Dendritic cell treated with granulocyte-macrophage colony-stimulating factor and Interleukin-4, amounts not matched to agents 40 ng/mL and 50 ng/mL, for 4 days (primary cell): ENCODE data around the gene IL32.

Experiments
- H3K27ac Mint-ChIP-seq: one replicate; pipeline ENCODE4 v1.8.0; 2022; ENCODE audit warnings: mild to moderate bottlenecking, mixed read lengths
- H3K27me3 Mint-ChIP-seq: one replicate; pipeline ENCODE4 v1.8.0; 2022; ENCODE audit warnings: mild to moderate bottlenecking, mixed read lengths
- H3K36me3 Mint-ChIP-seq: one replicate; pipeline ENCODE4 v1.8.0; 2022; ENCODE audit warnings: low read depth, mixed read lengths
- H3K4me1 Mint-ChIP-seq: one replicate; pipeline ENCODE4 v1.8.0; 2022; ENCODE audit warnings: low read depth, mixed read lengths
- H3K4me3 Mint-ChIP-seq: one replicate; pipeline ENCODE4 v1.8.0; 2022; ENCODE audit warnings: mild to moderate bottlenecking, moderate library complexity, mixed read lengths
- H3K9me3 Mint-ChIP-seq: one replicate; pipeline ENCODE4 v1.8.0; 2022; ENCODE audit warnings: mixed read lengths
- intact Hi-C: fragments of 100-400 bp; cut with micrococcal nuclease; formaldehyde crosslinking; loops from one replicate; pipeline ENCODE4 v1.15.0; 2022

Gene IL32, protein sequence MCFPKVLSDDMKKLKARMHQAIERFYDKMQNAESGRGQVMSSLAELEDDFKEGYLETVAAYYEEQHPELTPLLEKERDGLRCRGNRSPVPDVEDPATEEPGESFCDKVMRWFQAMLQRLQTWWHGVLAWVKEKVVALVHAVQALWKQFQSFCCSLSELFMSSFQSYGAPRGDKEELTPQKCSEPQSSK

DNA sequence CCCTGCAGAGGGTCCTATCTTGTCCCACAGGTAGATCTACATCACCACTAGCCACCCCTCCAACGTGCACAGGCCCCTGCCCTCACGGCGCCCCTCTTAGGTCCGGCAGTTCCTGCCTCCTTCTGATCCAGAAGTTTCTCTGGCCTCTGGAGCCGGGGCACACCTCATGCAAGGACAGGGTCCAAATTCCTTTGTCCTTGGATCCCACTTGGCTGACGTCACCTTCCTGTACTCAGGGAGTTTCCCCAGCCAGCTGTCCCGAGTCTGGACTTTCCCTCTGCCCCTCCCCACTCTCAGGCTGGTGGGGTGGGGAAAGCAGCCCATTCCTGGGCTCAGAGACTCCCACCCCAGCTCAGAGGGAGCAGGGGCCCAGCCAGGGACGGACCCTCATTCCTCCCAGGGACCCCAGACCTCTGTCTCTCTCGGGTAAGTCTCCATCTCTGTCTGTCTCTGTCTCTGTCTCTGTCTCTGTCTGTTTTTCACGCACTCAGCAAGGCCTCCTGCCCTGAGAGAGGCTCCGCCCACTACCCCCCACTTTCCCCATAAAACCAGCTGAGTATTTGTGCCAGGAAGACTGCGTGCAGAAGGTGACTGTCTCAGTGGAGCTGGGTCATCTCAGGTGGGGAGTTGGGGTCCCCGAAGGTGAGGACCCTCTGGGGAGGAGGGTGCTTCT, at the start of gene IL32:
TSS of gene IL32 (plus strand) at position 572 of the 673 bp plus-strand sequence. CDS start 172 bp downstream, outside the sequence.
- Mint-ChIP-seq H3K9me3 (no peaks in the 10 kb centered on the region), H3K36me3 (no peaks in the 10 kb centered on the region), H3K4me1 (peaks cover 42% of the 10 kb centered on the region), H3K27ac (peak within 1 kb of the TSS; percentile 39), H3K4me3 (peak within 1 kb of the TSS; percentile 44), H3K27me3 (peaks cover 2% of the 10 kb centered on the region)
- intact Hi-C loops: no loop called here

DNA sequence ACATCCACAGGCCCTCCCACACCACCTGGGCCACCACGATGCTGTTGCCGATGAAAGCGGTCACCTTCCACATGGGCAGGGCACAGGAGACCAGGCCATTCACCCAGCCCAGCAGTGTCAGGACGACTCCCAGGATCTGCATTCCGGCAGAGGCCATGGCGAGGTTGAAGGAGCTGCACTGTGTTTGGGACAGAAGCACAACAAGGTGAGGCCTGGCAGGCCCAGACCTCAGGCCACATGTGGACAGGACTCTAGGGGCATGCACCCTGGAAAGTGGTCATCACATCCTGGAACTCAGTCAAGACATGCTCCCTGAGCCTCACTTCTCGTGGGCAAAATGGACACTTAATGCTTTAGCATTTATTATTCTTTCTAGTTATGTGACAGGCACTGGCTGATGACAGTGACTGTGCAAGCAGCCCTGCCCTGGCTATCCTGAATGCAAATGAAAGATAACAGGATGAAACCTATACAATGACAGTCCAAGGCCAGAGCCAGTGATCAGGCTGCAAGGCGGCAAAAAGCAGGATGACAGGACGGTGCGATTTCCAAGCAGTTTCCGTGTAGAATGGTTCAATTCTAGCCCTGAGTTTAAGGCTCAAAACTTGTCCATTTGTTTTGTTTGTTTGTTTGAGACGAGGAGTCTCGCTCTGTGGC, 49.4 kb upstream of the IL32 start:
- Mint-ChIP-seq H3K27ac (no peak overlapping the region), H3K27me3 (peaks cover 79% of the 10 kb centered on the region), H3K4me1 (peaks cover 30% of the 10 kb centered on the region), H3K4me3 (no peak overlapping the region), H3K9me3 (no peaks in the 10 kb centered on the region), H3K36me3 (peaks cover 4% of the 10 kb centered on the region)
- intact Hi-C loops: no loop called here

GRCh38 chr16:3017344-3017743, 48.1 kb upstream of the IL32 start:
- no peak overlapping the region for H3K4me3 Mint-ChIP-seq
- H3K27me3 Mint-ChIP-seq: peaks cover 66% of the 10 kb centered on the region
- intact Hi-C loops: no loop called here
- peaks cover 39% of the 10 kb centered on the region for H3K4me1 Mint-ChIP-seq
- H3K27ac Mint-ChIP-seq: no peak overlapping the region
- no peaks in the 10 kb centered on the region for H3K9me3 Mint-ChIP-seq
- H3K36me3 Mint-ChIP-seq: peaks cover 4% of the 10 kb centered on the region

- peaks cover 9% of the 10 kb centered on the region for H3K36me3 Mint-ChIP-seq
- H3K9me3 Mint-ChIP-seq: no peaks in the 10 kb centered on the region
- H3K4me1 Mint-ChIP-seq: peaks cover 44% of the 10 kb centered on the region
- intact Hi-C loops: no loop called here
- no peak within 1 kb of the TSS for H3K4me3 Mint-ChIP-seq
- H3K27me3 Mint-ChIP-seq: peaks cover 60% of the 10 kb centered on the region
- H3K27ac Mint-ChIP-seq: no peak within 1 kb of the TSS
Observed at GRCh38 chr16:3017794-3018506, 47.5 kb upstream of the IL32 start, which contains the start of gene CLDN6. CLDN6 (minus strand) TSS chr16:3018183; CDS start chr16:3016021, 2,162 bp downstream.

- peak overlapping the region; percentile 90 for H3K27ac Mint-ChIP-seq
- H3K4me1 Mint-ChIP-seq: peaks cover 58% of the 10 kb centered on the region
- peak overlapping the region; percentile 81 for H3K4me3 Mint-ChIP-seq
- H3K27me3 Mint-ChIP-seq: peaks cover 42% of the 10 kb centered on the region
- peaks cover 22% of the 10 kb centered on the region for H3K36me3 Mint-ChIP-seq
- H3K9me3 Mint-ChIP-seq: no peaks in the 10 kb centered on the region
- intact Hi-C loops: loop anchor here (1.0 kb wide), 1 partner anchor 12 kb away; no protein-coding TSS in a partner anchor
Observed at GRCh38 chr16:3019594-3020246, 45.7 kb upstream of the IL32 start.

- no peaks in the 10 kb centered on the region for H3K9me3 Mint-ChIP-seq
- H3K27me3 Mint-ChIP-seq: peaks cover 37% of the 10 kb centered on the region
- peak within 1 kb of the TSS; percentile 90 for H3K27ac Mint-ChIP-seq
- peaks cover 22% of the 10 kb centered on the region for H3K36me3 Mint-ChIP-seq
- intact Hi-C loops: loop anchor here (1.0 kb wide), 1 partner anchor 13 kb away; no protein-coding TSS in a partner anchor
- peak within 1 kb of the TSS; percentile 81 for H3K4me3 Mint-ChIP-seq
- H3K4me1 Mint-ChIP-seq: peaks cover 61% of the 10 kb centered on the region
Observed at GRCh38 chr16:3020247-3020603, 45.2 kb upstream of the IL32 start, which contains the start of gene TNFRSF12A. TNFRSF12A (plus strand) TSS chr16:3020368; CDS start chr16:3020398, 30 bp downstream.

DNA sequence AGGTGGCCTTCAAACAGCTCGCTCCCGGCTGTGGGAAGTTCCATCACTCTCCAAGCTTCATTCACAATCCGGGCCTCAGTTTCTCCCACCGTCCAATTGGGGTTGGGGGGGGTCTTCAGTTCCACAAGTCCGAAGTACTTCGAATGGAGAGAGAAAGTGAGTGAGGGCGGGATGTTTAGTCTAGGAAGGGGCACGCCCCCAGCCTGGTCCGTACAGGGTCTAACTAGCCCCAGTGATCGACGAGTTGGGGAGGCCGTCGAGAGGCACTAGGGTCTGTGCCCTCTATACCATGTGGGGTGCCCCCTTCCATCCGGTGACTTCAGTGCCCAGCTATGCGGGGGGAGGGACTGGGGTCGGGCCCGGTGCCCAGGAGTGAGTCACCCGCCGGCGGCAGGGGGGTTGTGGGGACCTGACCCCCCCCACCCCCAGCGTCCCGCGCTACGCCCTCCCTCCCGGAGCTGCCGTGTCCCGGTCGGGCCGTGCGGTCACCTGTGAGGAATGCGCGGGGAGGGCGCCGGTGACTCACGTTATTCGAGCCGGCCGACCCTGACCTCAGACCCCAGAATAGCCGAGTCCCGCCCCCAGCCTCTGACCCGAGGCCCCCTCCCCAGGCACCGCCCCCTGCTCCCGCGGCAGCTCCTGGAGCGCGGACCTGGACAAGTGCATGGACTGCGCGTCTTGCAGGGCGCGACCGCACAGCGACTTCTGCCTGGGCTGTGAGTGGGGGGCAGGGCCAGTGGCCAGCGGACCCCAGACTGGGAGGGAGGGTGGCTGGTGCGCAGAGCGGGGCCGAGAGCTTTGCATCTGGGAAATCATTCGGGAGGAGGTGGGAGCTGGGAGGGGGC, 44.6 kb upstream of the IL32 start:
- Mint-ChIP-seq H3K4me1 (peaks cover 65% of the 10 kb centered on the region), H3K36me3 (peaks cover 28% of the 10 kb centered on the region), H3K27ac (peak overlapping the region; percentile 90), H3K4me3 (peak overlapping the region; percentile 81), H3K27me3 (peaks cover 32% of the 10 kb centered on the region), H3K9me3 (no peaks in the 10 kb centered on the region)
- intact Hi-C loops: loop anchor here (1.0 kb wide), 1 partner anchor 14 kb away; no protein-coding TSS in a partner anchor

DNA sequence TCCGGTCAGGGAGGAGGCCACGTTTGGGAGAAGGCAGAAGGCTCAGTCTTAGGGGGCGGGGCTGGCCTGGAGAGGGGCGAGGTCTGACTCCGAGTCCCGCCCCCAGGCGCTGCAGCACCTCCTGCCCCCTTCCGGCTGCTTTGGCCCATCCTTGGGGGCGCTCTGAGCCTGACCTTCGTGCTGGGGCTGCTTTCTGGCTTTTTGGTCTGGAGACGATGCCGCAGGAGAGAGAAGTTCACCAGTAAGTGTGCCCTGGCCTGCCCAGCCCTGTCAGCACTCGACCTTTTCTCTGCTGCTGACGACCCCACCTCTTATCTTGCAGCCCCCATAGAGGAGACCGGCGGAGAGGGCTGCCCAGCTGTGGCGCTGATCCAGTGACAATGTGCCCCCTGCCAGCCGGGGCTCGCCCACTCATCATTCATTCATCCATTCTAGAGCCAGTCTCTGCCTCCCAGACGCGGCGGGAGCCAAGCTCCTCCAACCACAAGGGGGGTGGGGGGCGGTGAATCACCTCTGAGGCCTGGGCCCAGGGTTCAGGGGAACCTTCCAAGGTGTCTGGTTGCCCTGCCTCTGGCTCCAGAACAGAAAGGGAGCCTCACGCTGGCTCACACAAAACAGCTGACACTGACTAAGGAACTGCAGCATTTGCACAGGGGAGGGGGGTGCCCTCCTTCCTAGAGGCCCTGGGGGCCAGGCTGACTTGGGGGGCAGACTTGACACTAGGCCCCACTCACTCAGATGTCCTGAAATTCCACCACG, 43.8 kb upstream of the IL32 start:
- peaks cover 65% of the 10 kb centered on the region for H3K4me1 Mint-ChIP-seq
- peaks cover 28% of the 10 kb centered on the region for H3K27me3 Mint-ChIP-seq
- H3K36me3 Mint-ChIP-seq: peaks cover 36% of the 10 kb centered on the region

DNA sequence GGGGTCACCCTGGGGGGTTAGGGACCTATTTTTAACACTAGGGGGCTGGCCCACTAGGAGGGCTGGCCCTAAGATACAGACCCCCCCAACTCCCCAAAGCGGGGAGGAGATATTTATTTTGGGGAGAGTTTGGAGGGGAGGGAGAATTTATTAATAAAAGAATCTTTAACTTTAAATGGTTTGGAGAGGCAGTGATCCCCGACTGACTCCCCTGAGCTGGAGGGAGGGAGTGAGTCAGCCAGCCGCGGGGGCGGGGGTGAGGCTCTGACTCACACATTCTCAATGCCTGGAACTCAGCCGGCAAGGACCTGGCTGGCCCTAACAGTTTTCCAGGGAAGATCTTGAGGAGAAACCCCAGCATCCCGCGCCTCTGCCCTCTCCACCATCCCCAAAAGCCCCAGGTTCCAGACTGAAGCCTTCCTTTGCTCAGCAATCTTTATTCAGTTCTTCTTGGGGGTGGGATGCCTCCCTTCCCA, 43.2 kb upstream of the IL32 start:
- H3K4me1 Mint-ChIP-seq: peaks cover 65% of the 10 kb centered on the region

More for the DNA sequence above, 43.8 kb upstream of the IL32 start:
- peak overlapping the region; percentile 90 for H3K27ac Mint-ChIP-seq
- intact Hi-C loops: no loop called here
- peak overlapping the region; percentile 81 for H3K4me3 Mint-ChIP-seq
- H3K9me3 Mint-ChIP-seq: no peaks in the 10 kb centered on the region

DNA sequence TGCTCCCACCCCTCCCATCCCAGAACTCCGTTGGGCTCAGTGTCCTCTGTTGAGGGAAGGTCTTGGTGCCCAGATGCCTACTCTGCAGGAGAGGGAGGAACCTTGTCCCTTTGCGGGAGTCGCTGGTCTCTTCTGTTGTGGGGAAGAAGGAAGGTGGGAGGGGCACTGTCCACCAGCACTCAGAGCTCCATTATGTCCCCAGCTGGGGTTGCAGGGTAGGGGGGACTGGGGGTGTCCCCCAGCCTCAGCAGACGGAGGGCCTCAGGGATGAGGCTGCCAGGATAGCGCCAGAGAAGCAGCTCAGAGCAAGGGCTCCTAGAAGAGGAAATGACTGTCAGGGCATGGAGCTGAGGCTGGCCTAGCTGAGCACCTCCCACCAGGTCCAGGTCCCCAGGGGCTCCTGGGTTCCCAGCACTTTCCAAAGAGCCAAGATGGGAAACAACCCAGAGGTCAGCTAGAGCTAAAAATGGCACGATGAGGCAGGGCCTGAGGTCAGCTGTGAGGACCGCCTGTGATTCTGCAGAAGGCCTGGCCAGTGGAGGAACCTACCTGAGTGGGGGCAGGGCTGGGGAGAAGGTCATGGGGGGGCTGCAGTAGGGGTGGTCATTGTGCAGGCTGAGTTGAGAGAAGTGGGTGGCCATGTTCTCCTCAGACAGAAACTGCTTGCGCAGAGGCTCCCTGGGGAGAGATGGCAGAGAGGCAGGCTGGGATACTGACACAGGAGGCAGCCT, 42.6 kb upstream of the IL32 start:
- Mint-ChIP-seq H3K9me3 (no peaks in the 10 kb centered on the region), H3K36me3 (peaks cover 49% of the 10 kb centered on the region), H3K4me1 (peaks cover 67% of the 10 kb centered on the region), H3K27ac (peak overlapping the region; percentile 90), H3K4me3 (peak overlapping the region; percentile 81), H3K27me3 (peaks cover 20% of the 10 kb centered on the region)
- intact Hi-C loops: no loop called here

More for the DNA sequence above, 43.2 kb upstream of the IL32 start:
- H3K4me3 Mint-ChIP-seq: peak overlapping the region; percentile 81
- peaks cover 22% of the 10 kb centered on the region for H3K27me3 Mint-ChIP-seq
- H3K36me3 Mint-ChIP-seq: peaks cover 43% of the 10 kb centered on the region
- H3K9me3 Mint-ChIP-seq: no peaks in the 10 kb centered on the region
- intact Hi-C loops: no loop called here
- peak overlapping the region; percentile 90 for H3K27ac Mint-ChIP-seq

GRCh38 chr16:3023415-3023668, 42.1 kb upstream of the IL32 start:
- H3K36me3 Mint-ChIP-seq: peaks cover 50% of the 10 kb centered on the region
- intact Hi-C loops: no loop called here
- peaks cover 17% of the 10 kb centered on the region for H3K27me3 Mint-ChIP-seq
- H3K4me1 Mint-ChIP-seq: peaks cover 67% of the 10 kb centered on the region
- H3K4me3 Mint-ChIP-seq: peak overlapping the region; percentile 81
- H3K9me3 Mint-ChIP-seq: no peaks in the 10 kb centered on the region
- H3K27ac Mint-ChIP-seq: peak overlapping the region; percentile 90
